Ishikawa (cell line): ENCODE data around the gene KLK8.

Source experiments
- CEBPB ChIP-seq: IDR thresholded peaks from 2 replicates; pipeline ENCODE4 v1.6.1; 2012
- YY1 ChIP-seq: IDR thresholded peaks from 2 replicates; pipeline ENCODE4 v1.6.1; 2012; ENCODE audit warnings: low read depth
- TF ChIP-seq, protein P1 (sequence below): IDR thresholded peaks from 2 replicates; pipeline ENCODE4 v1.6.1; 2012

DNA sequence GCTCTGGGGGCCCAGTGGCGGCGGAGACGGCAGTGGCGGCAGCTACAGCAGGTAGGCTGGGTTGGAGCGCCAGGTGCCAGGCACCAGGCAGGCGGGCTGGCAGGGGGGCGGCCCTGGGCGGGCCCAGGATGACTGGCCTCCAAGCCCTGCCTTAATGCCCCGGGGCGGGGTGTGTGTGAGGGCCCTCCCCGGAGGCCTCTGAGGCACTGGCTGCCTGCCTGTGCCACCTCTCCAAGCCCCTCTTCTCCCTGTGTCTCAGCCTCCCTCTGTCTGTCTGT is 25.1 kb upstream of the KLK8 start, which contains the start of gene KLK11:
- TF ChIP-seq YY1 (no peak), CEBPB (no peak)
- TF ChIP-seq, protein P1, sequence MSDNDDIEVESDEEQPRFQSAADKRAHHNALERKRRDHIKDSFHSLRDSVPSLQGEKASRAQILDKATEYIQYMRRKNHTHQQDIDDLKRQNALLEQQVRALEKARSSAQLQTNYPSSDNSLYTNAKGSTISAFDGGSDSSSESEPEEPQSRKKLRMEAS: no peak
